ENCODE data around the gene ABCC4. TPM values are rescaled to one million over a fixed set of nuclear protein-coding genes. Genes with fewer than 3 reads are reported as not detected.

Gene ABCC4
- total RNA-seq, 1 experiment from 2014 or later, result 26.3 TPM

- intact Hi-C loops (cut with micrococcal nuclease), result no loop called here
- no peak for ATAC-seq
- no peak for DNase-seq (ENCODE audit: low read depth, low spot score)
- TF ChIP-seq SRF (IDR thresholded peaks at IDR 0.05; ENCODE audit: low read depth) (no peak), CBX3 (IDR thresholded peaks at IDR 0.05; ENCODE audit: low read depth) (no peak)
- H3K79me2 ChIP-seq (ENCODE audit: insufficient read depth, low read length), result no peaks in the 10 kb centered on the region
- no peaks in the 10 kb centered on the region for H3K4me1 ChIP-seq (ENCODE audit: control insufficient read depth in 1 of 2, insufficient read depth in 2 of 2, low read length in 2 of 2)
- ChIA-PET CTCF (no interaction called here), RAD21 (ENCODE audit: low non-redundant PET in 1 of 2, low total read pairs in 2 of 2, uncharacterized antibody in 2 of 2, unreplicated experiment in 2 of 2) (no interaction called here), POLR2A (no interaction called here)
- H3K4me2 ChIP-seq (ENCODE audit: low read length), result no peak overlapping the region
- no peaks in the 10 kb centered on the region for H4K20me1 ChIP-seq (ENCODE audit: insufficient read depth)
- no peak overlapping the region for H3K27ac ChIP-seq (ENCODE audit: low read depth, low read length)
- H3K27me3 ChIP-seq (ENCODE audit: insufficient read depth, low read length), result no peaks in the 10 kb centered on the region
- no peak overlapping the region for H2AFZ ChIP-seq (ENCODE audit: low read depth, low read length, poor library complexity, severe bottlenecking)
- H3K36me3 ChIP-seq (ENCODE audit: control insufficient read depth in 1 of 2, insufficient read depth in 2 of 2, low read length in 2 of 2), result no peaks in the 10 kb centered on the region
- no peaks in the 10 kb centered on the region for H3K9me3 ChIP-seq (ENCODE audit: control insufficient read depth in 1 of 2, insufficient read depth in 1 of 2, low read depth in 1 of 2, low read length in 2 of 2)
- H3K4me3 ChIP-seq (replicated peaks in 1 of 2; ENCODE audit: low read depth in 1 of 2, low read length in 2 of 2), result no peak overlapping the region
- no TSS peak for BruUV-seq (replicated peaks)
- H3K9ac ChIP-seq (ENCODE audit: low read length), result no peak overlapping the region
- no peaks in the 10 kb centered on the region for H3K9me2 ChIP-seq (ENCODE audit: insufficient read depth)
These were observed 298.0 kb downstream of the ABCC4 start for GRCh38 chr13:95003019-95003813.

DNA sequence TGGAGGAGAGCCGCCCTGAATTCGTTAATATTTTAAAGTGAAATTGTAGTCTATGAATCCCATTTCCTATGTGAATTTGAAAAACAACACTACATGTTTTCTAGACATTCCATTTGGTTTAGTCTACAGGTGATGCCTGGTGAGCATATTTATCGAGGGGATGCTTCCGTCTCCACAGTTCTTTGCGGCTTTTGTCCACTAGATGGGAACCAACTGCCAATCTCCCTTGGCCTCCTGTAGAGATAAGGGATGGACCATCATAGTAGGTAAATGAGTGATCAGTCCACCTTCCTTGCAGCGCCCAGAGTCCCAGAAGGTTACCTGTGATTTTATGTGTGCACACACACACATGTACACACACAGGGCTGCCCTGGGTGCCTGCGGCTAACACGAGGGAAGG is 299.1 kb downstream of the ABCC4 start:
- Histone ChIP-seq H3K9me3 (ENCODE audit: control insufficient read depth in 1 of 2, insufficient read depth in 1 of 2, low read depth in 1 of 2, low read length in 2 of 2) (no peaks in the 10 kb centered on the region), H3K9ac (ENCODE audit: low read length) (no peak overlapping the region), H3K27me3 (ENCODE audit: insufficient read depth, low read length) (no peaks in the 10 kb centered on the region), H3K9me2 (ENCODE audit: insufficient read depth) (no peaks in the 10 kb centered on the region), H3K79me2 (ENCODE audit: insufficient read depth, low read length) (no peaks in the 10 kb centered on the region), H3K4me1 (ENCODE audit: control insufficient read depth in 1 of 2, insufficient read depth in 2 of 2, low read length in 2 of 2) (no peaks in the 10 kb centered on the region), H2AFZ (ENCODE audit: low read depth, low read length, poor library complexity, severe bottlenecking) (no peak overlapping the region), H3K36me3 (ENCODE audit: control insufficient read depth in 1 of 2, insufficient read depth in 2 of 2, low read length in 2 of 2) (no peaks in the 10 kb centered on the region), H3K27ac (ENCODE audit: low read depth, low read length) (no peak overlapping the region), H4K20me1 (ENCODE audit: insufficient read depth) (no peaks in the 10 kb centered on the region), H3K4me3 (replicated peaks in 1 of 2; ENCODE audit: low read depth in 1 of 2, low read length in 2 of 2) (no peak overlapping the region), H3K4me2 (ENCODE audit: low read length) (no peak overlapping the region)
- DNase-seq (ENCODE audit: low read depth, low spot score), result no peak
- BruUV-seq (replicated peaks), result no TSS peak
- POLR2A ChIA-PET, result no interaction called here
- CTCF ChIA-PET, result no interaction called here
- RAD21 ChIA-PET (ENCODE audit: low non-redundant PET in 1 of 2, low total read pairs in 2 of 2, uncharacterized antibody in 2 of 2, unreplicated experiment in 2 of 2), result no interaction called here
- intact Hi-C loops (cut with micrococcal nuclease), result no loop called here
- TF ChIP-seq ZFX (IDR thresholded peaks at IDR 0.05) (no peak), ELF1 (IDR thresholded peaks at IDR 0.05; ENCODE audit: borderline replicate concordance, low read depth) (no peak), ATF3 (IDR thresholded peaks at IDR 0.05) (no peak), JUND (IDR thresholded peaks at IDR 0.05) (no peak), POLR2AphosphoS5 (IDR thresholded peaks at IDR 0.05; ENCODE audit: low read depth, low read length) (no peak), ZBTB33 (IDR thresholded peaks at IDR 0.05; ENCODE audit: extremely low read depth, insufficient replicate concordance, low read length) (no peak)
- peak; percentile 47 for ATAC-seq
